GM21529 (cell line): ENCODE measurements around the gene ZNF692.

Experiments
- ATAC-seq: cut with Tn5 transposase; IDR thresholded peaks from one replicate; pipeline ENCODE4 v1.9.1; 2021; ENCODE audit not compliant: unreplicated experiment

The ZNF692 gene

DNA sequence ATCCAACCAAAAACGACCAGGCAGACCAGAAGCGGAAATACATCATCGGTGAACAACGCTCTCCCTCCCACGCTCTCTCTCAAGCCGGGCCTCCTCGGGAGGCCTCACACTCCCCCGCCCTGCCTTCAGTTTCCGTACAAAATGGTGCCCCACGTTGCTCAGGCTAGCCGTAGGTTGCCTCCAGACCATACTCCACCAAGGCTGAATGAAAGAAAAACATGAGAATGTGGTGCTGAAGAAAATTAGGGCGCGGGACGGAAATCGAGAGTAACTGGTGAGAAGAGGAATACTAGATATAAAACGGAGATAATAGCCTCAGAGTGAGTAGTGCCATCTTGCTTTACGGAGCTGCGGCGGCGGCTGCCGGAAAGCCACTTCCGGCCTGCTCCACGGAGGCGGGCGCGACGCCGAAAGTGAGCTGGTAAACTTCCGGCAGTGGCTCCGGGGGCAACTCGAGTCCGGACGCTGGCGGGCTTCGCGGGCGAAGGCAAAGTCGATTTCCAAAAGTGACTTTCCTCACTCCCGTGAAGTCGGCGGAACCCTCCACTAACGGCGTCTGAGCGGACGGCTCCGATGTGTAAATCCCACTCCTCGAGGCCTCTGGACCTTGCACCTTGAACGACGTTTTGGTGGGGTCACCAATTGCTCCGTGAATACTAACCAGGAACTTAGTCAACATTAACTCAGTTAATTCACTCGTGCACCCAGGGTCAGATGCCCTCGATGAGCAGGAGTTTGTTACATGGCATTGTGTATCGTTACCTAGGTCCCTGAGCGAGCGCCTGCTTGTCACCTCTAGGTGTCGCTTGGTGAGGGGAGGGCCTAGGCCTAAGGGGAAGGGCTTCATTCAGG lies 32.8 kb downstream of the ZNF692 start, which contains the start of gene SH3BP5L:
Gene SH3BP5L, minus strand, starts transcription at position 7 of the 852 bp plus-strand sequence. CDS start 980 bp downstream, outside the sequence.
- ATAC-seq: peak; percentile 86

DNA sequence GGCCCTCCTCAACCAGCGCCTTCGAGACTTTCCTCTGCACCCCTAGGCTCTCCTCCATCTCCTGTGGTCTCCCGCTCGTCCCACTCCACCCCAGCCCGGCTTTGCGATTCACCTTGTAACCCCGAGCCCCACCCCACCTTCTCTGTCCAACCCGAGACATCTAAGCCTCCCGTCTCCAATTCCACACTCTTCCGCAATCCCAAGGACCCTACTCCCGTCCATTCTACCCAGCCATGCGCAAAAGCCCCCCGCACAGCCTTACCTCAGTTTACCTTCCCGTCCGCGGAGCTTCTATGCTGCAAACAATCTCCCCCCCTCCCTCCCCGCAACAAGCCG lies 33.3 kb downstream of the ZNF692 start:
- peak; percentile 1 for ATAC-seq

DNA sequence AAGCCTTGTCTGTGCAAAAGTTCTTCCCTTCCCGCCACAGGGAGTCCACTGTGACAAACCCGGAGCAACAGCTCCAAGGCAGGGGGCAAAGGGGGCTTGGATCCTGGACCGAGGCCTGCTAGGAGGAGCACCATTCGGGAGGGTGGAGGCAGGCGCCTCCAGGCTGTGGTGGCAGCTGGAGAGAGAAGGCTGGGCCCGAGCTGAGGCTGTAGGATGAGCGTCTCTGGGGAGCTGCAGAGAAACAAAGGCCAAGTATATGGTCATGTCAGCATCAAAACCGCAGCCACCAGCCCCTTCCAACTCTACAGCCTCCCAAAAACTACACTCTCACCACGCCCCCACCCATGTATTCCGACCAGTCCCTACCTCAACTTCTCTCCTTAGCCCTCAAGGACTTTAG lies 33.7 kb downstream of the ZNF692 start:
- no peak for ATAC-seq

DNA sequence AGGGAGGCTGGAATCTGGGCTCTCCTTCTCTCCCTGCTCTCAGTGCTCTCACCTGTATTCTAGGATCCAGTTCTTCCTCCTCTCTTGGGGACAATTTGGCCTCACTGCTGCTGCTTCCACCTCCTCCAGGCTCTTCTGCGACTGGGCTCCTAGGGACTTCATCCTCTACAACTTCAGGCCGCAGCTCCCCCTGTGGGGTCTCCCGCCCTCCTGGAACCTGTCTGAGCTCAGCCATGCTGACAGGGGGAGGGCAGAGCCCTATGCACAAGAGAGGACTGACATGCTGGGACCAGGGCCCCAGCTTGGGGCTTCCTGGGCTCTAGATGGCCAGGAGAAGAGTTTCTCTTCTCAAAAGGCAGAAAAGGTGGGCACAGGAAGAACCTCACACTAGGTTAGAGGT lies 34.2 kb downstream of the ZNF692 start:
- no peak for ATAC-seq

DNA sequence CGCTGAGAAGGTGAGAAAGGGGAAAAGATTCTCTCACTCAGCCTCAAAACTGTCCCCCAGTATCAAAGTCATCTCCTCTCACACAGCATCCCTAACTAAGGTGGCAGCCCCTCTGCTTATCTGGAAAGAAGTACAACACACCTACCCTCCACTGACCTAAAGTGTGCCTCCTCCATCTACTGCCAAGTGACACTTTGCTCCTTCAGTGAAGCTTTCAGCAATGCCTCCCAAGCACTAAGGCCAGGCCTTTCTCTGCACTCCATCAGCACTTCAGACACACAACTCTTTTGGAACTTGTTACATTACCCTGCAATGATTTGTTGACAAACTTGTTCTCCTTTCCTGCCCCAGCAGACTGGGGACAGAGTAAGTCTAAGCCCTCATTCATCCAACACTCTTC lies 34.6 kb downstream of the ZNF692 start:
- ATAC-seq: no peak

DNA sequence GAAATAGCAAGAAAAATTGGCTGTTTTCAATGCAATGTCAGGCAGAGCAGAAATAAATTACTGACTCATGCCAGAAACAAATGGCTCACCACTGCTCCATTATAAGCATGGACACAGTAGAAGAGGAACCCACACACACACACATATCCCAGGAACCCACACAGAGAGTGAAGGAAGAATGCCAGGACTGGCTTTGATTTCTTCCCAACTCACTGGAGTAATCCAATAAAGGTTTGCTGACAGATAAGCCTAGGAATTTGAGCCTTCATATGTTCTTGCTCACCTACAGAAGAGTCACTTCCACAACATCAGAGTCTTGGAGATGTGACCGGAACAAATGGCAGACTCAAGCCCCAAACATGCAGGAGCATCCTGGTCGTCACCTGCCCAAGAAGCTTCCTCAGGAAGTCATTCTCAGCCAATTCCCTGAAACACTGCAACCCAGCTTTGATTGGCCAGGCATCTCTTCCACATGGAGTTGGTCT lies 35.3 kb downstream of the ZNF692 start:
- ATAC-seq: no peak

DNA sequence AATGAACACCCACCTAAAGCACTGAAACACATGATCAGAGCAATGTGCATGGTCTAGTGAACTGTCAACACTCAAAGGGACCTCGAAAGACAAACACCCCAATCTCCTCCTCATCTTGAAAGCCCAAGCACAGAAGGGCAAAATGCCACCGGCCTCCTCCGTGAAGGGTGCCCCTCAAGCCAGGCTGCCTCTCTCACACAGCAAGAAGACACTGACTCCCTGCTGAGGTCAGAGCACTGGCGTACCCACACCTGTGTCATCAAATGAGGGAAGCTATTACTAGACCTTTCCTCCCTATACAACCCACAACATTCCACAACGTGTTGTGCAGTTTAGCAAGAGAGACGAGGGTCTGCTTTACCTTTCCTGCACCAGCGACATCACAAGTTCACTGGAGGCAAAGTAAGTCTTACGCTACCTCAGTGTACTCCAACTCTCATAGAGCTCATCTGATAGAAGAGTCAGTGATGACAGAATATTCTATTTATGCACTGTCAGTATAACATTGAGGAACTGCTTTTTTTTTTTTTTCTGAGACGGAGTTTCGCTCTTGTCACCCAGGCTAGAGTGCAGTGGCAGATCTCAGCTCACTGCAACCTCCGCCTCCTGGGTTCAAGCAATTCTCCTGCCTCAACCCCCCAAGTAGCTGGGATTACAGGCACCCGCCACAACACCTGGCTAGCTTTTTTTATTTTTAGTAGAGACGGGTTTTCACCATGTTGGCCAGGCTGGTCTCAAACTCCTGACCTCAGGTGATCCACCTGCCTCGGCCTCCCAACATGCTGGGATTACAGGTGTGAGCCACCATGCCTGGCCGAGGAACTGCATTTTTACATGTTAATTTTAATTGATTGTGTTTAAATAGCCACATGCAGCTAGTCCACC lies 36.5 kb downstream of the ZNF692 start:
- ATAC-seq: peak; percentile 23

DNA sequence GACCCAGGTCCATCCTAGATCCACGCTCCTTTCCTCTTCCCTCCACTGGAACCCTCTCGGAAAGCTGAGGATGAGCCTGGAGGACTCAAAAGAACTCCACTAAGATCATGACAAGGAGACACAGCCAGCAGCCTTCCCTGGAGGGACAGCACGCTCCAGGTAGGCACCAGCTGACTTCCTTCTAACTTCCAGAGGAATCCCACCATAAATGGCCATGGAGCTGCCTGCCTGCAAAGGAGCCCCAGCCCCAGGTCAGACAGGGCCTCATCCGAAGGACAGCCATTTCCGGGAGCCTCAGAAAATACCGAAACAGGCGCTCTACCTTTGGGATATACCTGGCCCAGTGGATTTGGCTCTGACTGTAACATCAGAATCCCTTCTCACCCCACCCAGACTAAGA lies 37.2 kb downstream of the ZNF692 start:
- no peak for ATAC-seq

DNA sequence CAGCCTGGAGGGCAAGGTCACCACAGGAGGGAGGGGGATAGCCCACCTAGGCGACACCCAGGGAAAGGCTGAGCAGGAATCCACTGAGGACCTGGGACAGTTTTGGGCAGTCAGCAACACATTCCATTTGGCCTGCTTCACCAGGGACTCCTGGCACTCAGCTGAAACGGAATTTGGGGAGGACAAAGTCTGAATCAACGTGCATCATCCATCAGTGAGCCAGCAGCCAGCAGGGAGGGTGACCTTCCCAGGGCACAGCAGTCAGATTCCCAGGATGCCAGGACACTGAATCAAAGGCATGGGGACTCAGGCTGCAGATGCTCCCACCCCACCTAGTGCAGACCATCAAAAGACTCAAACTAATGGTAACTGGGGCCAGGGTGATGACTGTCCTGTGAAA lies 37.8 kb downstream of the ZNF692 start:
- no peak for ATAC-seq

DNA sequence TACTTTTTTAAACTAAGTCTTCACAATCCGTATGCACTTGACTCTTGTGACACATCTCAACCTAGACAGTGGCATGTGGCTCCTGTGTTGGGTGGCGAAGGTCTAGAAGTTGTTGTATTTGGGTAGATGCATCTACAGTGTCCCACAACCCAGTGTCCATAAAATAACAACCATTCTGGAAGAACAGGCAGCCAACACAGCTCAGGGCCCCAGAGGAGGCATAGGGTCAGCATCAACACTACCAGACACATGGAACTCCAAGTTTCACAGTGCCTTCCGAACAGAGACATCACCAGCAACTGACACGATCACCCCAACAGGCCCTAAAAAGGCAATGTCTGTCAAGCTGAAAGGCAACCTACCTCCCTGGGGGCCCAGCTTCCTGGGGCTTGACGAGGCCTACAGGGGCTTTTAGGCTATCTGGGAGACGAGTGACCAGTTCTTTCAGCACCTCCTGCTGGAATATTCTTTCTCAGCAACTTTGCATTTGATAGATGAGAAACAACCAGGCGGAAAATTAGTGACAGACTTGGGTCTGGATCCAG lies 38.8 kb downstream of the ZNF692 start:
- ATAC-seq: no peak

DNA sequence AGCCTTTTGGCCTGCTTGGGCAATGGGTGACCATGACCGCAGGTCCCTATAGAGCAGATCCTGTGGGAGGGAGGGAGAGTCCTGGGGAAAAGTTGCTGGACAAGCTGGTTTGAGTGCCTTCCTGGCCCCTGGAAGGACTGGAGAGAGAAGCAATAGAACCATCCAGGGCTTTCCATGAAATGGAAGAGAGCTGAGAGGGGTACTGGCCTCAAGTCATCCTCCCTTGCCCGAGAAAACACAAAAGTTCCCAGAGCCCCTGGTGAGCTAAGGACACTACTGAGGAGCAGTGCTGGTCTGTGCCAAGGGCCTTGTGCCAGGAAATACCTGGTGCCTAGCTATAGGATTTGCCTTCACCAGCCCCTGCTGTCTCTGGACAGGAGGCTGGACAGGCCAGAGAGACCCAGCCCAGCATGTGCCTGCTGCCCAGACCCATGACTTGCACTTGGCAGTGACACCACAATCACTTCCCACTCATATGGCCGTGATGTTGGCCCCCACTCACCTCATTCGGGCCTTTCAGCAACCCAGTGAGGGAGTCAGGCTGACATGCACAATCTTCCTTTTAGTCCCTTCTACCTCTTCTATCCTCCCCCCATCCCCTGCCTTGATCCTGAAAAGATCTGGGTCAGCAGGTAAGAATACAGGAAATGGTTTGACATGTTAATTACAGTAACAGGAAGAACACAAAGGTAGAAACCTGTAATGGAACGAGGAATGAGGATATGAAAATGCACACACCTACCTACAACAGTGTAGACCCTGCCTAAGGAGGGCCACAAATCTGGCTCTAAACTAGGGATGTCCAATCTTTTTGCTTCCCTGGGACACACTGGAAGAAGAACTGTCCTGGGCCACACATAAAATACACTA lies 40.1 kb downstream of the ZNF692 start:
- peak; percentile 45 for ATAC-seq

DNA sequence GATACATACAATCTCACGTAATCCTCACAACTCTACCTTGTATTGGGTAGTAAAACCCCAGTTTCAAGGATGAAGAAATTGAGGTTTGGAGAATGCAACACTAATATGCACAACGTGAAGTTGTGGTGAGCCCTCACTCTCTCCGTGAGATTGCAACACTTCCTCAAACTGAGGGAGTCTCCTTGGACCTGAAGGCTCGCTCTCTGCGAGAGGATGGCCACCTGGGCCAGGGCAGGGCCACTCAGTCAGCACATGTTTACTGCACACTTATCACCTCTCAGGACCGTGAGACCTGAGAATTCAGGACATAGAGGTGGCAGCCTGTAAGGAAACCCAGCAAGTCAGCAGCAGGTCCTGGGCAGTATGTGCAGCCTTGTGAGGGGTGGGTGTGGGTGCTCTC lies 41.8 kb downstream of the ZNF692 start:
- no peak for ATAC-seq

DNA sequence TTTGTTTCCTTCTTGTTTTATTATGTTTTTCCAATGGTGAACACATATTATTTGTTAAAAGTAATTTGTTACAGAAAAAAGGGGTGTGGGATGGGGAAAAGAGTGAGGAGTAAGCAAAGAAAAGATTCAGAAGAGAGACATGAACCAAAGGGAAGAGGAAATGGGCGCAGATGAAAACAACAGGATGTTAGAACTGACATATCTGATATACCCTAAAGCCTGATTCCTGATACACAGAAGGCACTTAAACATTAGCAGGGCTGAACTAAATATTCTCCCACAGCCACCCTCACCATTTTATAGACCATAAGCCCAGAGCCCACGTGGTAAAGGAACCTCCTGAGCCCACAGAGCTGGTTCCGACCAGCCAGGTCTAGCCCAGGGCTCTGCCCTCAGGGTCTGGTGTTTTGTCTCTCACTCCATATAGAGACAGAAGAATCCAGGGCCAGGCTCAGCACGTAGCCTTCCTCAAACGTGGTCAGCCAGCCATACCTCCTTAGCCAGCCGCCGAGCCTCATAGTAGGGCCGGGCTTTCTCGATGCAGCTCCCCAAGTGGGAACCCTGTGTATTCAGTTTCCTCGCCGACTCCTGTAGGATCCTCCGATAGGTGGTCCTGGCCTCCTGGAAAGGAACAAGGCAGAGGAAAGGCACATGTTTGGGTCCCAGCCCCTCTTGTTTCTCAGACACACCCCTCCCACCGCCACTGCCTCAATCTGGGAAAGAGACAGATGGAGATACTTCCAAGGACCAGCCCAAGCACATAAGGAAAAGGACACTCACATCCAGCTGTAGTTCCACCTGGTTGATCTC lies 42.6 kb downstream of the ZNF692 start:
- ATAC-seq: no peak

DNA sequence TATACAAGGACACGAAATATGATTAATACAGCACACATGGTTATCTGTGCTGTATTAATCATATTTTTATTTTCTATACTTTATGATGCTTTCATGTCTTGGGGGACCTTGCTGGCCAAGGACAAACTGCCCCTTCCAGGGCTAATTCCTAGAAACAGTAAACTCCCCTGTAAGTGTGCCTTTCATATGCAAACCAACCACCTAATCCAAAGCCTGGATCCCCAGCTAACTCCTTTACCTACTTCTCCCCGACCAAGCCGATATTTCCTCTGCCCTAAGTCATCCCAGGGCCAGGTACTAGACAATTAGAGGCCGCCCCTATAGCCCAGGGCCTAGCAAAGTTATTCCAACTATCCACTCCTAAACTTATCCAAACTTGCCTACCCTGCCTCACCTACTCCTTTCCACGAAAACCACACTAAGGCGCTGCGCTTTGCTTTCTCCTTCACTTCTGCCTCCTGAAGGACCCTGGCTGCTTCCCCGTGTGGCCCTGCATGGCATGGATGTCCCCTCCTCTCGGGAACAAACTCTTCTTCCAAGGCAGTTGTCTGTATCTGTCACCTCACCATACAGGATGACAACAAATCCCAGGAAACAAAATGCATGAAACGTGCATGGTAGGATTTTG lies 43.4 kb downstream of the ZNF692 start:
- no peak for ATAC-seq

DNA sequence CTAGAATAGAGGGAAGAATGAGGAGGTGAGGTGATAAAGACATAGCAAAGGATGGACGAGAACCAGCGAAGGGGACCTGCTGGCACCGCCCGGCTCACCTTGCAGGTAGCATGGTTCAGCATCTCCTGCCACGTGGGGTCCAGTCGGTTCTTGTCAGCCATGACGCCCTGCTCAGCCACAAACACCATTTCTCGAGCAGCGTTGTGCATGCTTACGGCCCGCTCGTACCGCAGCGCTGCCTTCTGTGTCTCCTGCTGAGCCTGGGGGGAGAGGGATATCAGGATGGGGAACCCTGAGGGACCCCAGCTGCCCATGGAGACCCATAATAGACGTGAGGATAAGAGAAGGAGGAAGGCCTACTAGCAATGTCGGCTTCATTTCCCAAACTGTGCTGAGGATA lies 44.5 kb downstream of the ZNF692 start:
- no peak for ATAC-seq

DNA sequence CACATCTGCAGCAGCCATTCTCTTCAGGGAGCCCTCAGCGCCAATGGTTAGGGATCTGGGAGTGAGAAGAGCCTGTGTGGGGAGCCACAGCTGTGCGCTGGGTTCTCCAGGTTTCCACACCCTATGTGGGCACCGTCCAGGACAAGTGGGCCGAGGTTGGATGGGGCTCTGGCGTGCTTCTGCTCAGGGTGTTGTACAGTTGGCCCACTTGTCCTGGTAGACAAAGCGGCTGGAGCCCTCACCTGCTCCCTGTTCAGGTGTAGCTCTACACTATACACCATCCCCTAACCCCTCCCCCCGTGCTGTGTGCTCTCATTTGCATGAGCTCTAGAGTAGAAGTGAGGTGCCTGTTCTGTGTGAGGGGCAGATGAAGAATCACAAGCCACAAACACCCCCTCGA lies 45.3 kb downstream of the ZNF692 start:
- ATAC-seq: no peak

DNA sequence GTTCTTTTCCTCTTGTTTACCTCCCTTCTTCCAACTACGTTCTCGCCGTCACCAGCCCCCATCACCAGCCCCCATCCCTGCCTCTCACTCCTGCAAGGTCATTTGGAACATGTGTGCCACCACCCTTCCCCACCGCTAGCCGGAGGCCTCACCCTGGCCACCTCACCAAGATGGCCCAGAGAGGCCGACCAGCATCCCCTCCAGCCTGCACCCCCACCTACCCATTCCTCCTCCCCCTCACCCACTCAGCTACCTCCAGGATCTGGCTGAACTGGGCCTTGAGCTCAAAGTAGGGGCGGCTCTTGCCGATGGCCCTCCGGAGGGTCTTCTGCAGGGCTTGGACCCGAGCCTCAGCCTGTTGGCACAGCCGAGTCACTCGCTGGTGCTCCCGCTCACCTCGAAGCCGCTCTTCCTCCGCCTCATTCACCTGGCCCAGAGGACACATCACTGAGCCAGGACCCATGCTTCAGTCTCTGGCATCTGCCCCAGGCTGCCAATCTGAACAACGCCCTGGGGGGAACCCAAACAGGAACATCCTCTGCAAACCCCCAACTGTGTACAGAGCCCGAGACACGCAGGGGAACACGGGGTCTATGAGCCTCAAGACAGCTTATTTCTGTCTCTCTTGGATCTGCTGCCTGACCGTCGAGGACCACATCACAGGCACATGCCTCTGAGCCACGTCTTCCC lies 46.0 kb downstream of the ZNF692 start:
- ATAC-seq: no peak

DNA sequence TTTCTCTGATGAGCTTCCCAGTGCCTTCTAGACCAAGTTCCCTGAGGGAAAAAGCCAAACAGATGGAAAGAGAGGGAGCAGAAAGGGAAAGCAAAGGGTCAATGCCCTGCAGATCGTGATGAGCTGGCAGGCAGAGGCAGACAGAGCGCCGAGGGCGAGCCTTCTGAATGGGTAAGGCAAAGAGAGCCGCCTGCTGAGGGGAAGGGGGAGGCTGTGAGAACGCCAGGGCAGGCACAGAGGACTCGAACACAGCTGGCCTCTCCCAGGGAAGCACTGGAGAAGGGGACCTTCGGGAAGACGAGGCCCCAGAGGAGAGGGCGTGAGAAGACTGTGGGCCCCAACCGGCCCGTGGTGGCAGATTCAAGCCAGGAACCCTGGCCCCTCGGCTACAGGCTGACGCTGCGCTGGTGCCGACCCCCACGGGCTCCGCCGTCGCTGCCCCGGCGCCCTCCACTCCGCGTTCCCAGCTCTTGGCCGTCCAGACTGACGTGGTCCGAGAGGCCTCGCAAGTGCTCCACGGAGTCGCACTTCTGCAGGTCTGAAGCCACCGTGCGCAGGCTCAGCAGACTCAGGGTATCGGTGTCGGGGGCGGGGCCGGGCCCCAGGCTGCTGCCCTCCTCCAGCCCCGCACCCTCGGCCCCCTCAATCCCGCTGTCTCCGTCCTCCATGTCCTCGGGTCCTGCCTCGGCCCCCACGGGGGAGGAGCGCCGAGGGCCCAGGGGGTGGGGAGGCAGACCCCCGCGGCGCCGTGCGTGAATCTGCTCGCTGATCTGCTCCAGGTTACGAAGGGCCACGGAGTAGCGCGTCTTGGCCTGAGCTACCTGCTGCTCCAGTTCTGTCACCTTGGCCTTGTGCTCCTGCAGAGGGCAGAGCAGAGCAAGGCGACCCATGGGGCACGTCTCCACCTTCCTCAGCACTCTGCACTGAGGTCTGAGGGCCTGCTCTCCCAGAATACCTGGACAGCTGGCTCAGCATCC lies 47.1 kb downstream of the ZNF692 start:
- ATAC-seq: no peak
